Epidermal melanocyte (primary cell): Measurements from ENCODE around the gene PIP5K1B.

Experiments
- DNase-seq: peaks from one replicate; pipeline ENCODE4 v3.0.0; 2011; ENCODE audit warnings: low spot score; ENCODE audit not compliant: insufficient read length

Gene PIP5K1B

DNA sequence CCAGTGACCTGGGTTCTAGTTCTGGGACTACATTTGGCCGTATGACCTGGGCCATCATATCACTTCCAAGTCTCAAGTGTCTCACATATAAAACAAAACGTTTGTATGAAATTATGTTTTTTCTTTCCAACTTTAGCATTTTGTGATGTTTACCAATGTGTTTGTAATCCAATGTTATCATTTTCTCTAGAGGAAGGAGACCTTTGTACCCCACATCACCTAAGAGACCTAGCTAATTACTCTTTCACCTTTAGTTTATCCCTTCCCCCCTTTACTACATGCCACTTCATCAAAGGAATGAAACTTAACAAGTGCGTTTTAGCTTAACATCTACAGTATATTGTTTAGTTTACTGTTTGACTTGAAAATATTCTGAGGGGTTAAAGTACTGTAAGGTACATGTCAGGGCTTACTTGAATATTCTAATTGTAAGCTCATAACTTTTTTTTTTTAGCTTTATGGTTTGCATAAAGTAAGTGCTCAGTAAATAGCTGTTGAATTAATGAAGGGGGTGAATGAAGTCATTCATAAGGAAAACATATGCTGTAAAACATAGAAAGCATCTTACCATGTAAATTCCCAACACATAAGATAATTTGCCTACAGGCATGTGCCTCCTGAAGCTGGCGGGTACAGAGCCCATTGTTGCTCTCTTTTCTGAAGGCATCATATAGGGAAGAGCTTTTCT is 2.9 kb downstream of the PIP5K1B start:
- DNase-seq = no peak

DNA sequence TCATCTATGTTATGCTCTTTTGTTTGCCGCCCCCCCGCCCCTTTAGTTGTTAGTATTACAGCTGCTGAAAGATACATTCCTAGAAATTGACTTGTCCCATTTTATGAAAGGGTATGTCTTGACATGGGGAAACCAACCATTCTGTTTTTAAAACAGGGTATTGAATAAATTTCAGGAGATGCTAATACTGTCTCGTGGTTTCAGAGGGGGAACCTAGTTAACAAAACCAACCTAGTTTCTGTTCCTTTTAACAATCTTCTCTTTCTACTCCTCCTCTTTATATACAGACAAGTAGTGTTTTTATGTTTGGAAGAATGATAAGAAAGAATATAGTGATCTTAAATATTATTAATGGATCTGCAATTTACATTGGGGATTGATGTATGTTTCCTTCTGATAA is 3.5 kb downstream of the PIP5K1B start:
- no peak for DNase-seq

DNA sequence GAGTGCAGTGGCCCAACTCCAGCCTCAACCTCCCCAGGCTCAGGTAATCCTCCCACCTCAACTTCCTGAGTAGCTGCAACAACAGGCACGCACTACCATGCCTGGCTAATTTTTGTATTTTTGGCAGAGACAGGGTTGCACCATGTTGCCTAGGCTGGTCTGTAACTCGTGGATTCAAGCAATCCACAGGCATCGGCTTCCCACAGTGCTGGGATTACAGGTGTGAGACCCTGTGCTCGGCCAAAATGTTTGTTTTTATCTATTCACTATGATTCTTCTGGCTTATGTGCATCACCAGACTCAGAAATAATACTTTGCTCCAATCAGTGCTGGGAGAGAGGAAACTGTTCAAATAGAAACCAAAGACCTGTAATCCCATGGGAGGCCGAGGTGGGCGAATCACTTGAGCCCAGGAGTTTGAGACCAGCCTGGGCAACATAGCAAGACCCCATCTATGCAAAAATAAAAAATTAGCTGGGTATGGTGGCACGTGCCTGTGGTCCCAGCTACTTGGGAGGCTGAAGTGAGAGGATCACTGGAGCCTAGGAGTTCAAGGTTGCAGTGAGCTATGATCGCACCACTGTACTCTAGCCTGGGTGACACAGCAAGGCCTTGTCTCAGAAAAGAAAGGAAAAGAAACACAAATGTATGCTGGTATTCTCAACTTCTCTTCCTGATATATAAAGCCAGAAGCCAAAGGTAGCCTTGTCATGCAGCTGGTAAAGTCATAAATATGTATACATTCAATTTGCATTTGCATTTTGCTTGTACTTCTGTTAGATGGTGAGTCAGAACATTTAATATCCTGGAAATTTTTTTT is 4.5 kb downstream of the PIP5K1B start:
- DNase-seq = no peak

DNA sequence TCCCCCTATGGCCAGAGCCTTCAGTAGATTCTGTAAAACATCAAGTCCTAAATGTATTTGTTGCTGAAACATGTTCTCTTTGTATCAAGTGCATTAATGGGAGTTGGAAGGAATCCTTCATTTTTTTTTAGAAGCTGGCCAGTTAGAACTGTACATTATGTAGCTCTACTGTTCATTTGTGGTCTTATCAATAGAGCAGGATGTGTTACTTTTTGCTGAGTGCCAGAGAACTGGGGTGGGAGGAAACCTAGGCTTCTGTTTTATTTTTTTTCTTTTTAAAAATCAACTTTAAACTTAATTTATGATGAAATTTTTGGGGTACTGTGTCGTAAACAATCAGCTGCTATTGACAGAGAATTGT is 5.1 kb downstream of the PIP5K1B start:
- DNase-seq = no peak

DNA sequence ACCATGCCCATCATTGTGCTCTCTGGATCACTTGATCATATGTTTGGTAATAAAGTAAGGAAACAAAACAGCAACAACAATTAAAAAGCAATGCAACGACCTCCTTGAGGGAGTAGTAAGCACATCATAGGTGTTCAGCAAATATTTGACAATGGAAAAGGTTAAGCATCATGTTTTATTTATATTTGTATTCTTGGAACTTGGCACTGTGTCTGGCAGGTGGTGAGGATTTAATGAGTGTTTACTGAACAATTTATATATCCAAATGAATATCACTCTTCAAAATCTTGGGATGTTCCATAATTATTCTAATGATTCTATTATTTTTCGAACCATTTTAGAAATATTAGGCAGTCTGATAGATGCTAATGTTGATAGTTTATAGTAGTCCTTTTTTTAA is 6.2 kb downstream of the PIP5K1B start:
- no peak for DNase-seq

DNA sequence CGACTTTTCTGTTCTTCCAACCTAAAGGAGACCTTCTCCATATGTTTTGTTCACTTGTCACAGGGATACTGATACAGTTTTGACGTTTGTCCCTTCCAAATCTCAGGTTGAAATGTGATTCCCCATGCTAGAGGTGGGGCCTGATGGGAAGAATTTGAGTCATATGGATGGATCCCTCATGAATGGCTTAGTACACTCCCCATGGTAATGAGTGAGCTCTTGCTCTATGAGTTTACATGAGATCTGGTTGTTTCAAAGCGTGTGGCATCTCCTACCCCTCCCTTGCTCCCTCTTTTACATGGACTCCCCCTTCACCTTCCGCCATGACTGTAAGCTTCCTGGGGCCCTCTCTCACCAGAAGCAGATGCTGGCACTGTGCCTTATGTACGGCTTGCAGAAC is 6.9 kb downstream of the PIP5K1B start:
- no peak for DNase-seq

DNA sequence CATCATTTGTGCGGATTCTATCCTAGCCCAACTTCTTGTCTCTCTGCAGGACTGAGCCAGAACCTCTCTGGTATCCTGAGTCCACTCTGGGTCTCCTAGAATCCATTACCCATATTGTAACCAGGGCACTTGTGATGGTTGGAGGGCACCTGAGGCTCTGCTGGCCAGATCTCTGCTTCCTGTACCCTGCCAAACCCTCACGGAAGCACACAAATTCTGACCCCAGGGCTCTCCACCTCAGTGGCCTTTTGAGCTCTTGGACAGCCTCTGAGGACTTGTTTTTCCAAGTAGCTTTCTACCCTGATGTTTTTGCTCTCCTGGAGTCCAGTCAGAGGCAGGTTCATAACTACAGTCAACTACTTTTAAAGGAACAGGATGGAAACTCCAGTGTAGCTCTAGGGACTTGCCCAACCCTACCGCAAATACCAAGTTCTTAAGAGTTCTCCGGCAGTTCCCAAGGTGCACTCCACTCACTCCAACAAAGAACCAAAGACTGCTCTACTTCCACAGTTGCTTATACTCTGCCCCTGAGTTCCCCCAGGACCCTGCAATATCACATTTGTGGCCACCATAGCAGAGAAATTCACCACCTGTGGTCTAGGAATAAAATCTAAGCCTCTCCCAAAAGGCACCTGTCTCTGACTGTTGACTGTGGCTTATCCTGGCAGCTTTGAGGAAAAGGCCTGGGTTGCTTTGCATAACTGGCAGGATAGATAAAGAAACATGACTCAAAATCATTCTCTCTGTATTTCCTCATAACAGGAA is 9.6 kb downstream of the PIP5K1B start:
- DNase-seq = no peak

DNA sequence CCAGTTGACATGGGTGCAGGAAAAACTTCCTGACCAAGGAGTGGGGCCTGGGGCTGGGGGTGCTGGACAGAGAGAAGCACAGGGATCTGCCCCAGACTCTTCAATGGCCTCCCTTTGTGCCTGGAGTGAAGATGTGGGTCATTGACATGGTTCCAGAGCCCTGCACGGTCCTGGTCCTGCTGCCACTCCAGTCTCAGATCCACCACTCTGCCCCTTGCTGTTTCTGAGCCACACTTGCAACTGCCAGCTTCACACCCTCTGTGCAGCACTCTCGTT is 10.1 kb downstream of the PIP5K1B start:
- no peak for DNase-seq

DNA sequence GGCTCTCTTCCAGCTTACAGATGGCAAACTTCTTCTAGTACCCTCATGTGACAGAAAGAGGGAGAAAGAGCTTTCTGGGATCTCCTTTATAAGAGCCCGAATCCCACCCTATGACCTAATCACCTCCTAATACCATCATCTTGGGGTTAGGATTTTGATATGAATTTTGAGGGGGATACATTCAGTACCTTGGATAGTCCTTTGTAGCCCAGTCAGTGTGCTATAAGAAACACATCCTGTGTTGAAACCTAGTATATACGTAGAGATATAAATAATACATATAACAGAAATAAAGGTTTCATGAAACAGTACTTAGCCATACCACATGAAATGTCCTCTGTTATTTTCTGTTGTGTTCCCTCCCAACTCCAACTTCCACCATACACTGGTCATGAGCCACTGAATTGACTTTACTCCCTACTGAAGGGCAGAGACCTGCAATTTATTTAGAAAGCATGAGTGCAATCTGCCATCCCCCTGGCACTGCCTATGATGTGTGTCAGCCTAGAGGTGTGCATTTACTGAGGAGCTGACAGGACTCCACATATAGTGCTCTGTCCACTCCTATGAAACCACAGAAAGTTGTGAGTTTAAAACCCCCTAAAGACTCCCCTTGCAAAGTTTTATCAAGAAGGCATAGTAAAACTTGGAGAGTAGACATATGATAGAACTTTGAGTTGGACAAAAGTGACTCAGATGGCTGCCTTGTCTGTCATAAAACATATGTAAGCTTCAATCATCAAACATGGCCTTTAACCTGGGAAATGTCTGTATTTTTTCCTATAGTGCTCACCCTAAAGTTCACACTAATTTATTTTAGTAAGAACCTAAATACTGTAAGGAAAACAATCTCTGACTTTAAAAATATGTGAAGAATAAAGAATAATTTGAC is 12.8 kb downstream of the PIP5K1B start:
- no peak for DNase-seq

DNA sequence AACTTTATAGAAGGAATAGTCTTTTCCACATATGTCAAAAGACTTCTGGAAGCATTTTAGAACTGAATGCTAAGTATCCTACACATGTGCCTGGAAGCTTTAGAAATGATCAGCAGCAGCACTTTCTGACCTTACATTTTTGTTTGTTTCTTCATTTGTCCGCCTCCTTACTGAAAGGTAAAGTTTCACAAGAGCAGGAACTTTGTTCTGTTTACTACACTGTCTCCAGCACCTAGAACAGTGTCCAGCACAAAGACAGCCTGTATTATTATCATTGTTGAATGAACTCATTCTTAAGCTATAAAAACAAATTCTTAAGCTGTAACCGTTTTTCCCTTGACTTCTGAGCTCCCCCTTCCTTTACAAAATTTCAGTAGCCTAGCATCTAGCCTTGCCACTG is 14.8 kb downstream of the PIP5K1B start:
- no peak for DNase-seq

DNA sequence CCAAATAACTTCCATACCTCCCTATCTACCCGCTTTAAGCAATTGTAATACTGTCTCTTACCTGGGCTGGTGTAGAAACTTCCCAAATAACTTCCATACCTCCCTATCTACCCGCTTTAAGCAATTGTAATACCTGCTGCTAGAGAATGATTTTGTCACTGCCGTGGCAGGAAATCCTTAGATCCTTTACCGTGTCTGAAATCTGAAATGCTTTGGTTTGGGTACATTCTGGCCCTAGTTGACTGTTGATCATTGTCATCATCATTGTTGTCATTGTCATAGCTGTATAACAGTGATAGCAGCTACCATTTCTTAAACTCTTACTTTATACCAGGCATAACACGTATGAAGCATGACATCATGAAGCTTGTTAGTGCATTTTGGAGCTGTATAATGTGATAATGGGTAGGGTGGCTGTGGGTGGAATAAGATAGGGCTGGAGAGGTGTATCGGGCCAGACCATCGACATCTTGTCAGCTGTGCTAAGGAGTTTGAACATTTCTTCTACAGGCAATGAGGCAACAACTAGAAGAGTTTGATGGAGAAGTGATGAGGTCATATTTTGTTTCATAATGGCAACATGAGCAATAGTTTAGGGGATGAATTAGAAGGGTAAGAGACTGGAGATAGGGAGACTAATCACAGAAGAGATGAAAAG is 15.7 kb downstream of the PIP5K1B start:
- no peak for DNase-seq

DNA sequence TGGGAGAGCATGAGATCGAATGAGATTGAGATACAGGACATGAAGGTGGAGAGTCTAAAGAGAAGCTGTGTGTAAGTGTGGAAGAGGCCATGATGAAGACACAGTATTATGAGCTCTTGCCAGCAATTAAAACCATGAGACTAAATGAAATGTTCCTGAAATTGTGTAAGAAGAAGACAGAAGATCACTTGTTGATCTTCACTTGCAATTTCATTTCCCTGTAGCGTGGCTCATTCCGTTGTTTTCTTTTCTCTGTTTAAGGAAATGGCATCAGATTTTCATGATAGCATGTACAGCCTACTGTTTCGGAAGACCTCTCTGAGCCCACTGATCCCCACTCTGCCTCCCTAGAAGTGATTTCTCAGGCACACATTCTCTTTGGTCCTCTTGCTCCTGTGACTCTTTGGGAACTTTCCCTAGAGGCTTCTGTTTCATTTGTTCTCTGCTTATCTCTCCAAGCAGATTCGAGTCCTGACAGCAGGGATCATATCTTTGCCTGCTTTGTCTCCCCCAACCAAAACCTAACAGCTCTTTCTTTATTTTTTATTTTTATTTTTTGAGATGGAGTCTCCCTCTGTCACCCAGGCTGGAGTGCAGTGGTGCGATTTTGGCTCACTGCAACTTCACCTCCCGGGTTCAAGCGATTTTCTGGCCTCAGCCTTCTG is 16.8 kb downstream of the PIP5K1B start:
- DNase-seq = no peak

DNA sequence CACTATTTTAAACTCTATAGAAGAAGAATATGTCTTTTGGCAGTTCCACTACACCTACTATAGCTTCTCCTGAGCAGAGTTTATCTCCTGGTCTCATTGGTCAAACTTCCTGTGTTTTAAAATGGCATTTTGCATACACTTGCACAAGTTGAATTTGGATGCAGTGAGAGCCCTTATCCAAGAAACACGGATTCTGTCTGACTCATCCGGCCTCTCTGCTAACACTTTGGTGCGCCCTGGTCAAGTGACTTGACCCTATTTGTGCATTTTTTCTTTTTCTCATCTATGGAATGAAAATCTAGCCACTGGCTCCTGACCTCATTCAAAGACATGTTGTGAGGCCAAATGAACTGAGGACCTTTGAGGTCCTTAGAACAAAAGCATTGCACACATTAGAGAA is 20.0 kb downstream of the PIP5K1B start:
- DNase-seq = no peak

DNA sequence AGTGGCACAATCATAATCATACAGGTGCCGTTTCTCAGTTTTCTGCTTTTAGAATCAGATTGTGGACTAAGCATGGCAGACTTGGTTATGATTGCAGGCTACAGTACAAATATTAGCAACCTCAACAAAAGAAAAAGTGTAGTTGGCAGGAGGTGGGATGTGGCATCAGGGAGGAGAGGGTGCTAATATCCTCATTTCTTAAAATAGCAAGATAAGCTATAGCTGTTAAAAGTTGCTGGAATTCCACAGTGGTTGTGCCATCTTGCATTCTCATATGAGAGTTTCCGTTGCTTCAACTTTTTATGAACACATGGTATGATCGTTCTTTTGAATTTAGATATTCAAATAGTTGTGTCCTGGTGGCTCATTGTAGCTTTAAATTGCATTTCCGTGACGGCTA is 21.4 kb downstream of the PIP5K1B start:
- no peak for DNase-seq

DNA sequence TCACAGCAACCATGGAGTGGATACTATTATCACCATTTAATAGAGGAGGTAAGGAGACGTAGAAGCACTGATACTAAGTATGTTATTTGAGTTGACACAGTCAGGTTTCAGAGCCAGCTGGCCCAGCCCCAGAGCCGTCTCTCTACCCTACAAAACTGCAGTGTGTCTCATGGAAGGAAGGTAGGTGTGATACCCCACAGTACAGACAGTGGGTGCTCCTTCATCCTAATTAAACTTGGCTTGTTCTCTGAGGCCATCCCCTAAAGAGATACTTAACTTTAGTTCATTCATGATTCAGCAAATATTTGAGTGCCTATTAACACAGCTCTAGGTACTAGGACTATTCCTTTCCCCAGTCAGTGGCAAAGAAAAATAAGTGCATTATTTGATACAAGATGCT is 22.6 kb downstream of the PIP5K1B start:
- DNase-seq = no peak

DNA sequence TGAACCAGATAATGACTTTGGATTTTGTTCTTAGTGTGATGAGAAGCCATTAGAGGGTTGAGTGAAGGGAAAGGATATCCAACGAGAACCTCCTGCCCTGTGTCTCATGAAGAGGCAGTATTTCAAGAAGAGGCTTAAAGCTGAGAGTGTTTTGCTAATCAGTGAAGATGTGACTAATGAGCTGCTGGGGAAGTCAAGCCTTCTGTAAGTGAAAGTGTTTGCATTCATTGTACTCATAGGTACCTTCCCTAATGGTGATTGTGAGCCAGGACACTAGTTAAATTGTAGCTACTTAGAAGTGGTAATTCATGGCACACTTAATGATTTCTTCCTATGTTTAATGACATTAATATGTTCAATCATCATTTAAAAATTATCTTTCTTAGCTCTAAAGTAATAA is 23.7 kb downstream of the PIP5K1B start:
- DNase-seq = no peak

DNA sequence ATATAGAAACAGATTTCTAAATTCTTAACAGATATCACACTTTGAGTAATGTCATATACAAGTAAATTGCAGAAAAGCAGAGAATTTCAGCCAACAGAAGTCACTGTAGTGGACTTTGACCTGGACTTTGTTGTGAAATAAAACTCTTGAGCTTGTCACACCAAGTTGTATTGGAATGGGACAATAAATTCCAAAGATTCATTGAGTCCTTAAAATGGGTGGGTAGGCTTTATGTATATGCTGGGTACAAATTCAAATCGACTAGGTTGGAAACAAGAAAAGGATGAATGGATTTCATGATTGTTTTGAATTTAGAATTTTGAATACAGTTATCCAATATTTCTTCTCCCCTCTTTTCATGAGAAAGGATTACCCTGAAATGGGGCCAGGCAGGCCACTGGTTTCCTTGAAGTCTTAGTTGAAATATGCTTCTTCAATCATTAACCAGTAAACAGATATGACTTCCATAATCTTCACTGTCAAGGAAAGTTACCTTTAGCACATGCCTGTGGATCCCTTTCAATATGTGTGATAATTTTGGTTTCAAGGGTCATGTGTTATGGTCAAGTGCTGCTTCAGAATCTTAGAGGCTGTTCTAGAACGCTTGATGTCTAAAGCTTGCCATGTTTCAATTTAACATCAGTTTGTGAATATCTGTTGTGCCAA is 25.7 kb downstream of the PIP5K1B start:
- no peak for DNase-seq

DNA sequence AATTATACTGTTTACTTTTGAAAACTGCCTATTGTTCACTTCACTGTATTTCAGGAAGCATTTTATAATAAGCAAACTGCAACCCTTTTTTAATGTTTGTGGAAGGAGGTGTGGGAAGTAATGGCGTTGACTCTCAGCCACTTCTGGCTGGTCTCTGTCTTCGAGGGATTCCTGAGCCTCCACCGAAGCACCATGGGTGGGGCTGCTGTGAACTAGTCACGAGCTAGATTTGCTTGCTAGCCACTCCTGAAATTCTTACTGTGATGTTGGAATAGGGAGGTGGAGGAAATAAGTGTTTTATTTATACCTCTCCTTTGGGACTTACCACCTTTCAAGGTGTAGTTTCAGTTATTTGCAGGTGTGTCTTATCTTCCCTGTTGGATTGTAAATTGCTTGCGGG is 26.8 kb downstream of the PIP5K1B start:
- DNase-seq = no peak

DNA sequence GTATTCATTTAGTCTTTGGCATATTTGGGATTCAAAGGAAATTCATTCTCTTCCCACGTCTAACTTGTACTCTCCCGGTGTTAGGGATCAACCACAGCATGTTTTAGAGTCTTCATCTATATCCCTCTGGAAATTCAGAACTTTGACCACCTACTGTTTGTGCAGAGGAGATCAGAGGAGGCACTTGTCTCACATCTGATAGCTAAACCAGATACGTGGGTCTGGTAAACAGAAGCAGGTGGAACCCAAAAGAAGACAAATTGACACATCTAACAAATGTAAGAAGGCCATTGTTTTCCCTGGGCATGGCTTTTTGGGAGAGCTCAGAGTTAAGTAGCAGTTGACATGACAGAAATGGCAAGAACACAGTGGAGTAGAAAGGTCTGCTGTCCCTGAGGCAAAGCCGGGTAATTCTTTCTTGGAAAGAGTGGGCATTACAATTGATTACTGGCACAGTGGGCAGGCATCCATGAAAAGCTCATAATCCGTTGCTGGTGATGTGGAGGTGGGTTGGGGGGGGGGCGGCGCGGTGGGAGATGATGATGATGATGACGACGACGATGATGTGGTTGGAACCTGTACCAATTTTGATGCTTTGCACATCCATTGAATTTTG is 27.5 kb downstream of the PIP5K1B start:
- no peak for DNase-seq

DNA sequence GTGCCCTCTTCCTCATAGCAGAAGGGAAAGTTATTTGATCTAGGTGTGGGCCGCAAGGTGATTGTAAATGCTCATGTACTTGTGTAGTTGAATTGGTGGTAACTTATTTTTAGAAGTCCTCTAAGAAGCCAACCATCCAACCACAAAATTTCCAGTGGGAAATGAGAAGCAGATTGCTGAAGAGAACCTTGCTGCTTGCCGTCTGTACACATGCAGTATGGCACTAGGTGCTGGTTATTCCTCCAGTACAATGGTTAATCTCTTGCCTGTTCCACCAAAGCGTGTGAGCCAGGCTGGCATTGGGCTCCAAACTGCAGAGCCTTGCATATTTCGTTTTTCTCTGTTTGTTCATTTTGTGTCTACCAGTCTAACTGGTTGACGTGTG is 28.0 kb downstream of the PIP5K1B start:
- DNase-seq = no peak
